MCF 10A (cell line): Measurements from ENCODE around the gene KRTAP10-8. TPM values are rescaled to one million over a fixed set of nuclear protein-coding genes. Genes with fewer than 3 reads are reported as not detected.

Experiments used
- Bru-seq: library from RNA; stranded (reverse); fragments of 400-500 nt; gene quantifications from one replicate; lab custom pipeline; 2021; lab: Mats Ljungman, UMichigan
- BruChase-seq, 2 experiments: library from RNA; stranded (reverse); fragments of 400-500 nt; gene quantifications; one replicate each; lab custom pipeline; 2021; lab: Mats Ljungman, UMichigan
- BruUV-seq: library from RNA; stranded (reverse); fragments of 400-500 nt; replicated peaks from 2 replicates; lab custom pipeline; 2021; lab: Mats Ljungman, UMichigan
- CTCF ChIA-PET: fragments of 300-600 bp; sonication (Branson Sonifier 250); formaldehyde crosslinking; extraction: SDS; loops from one replicate; lab custom pipeline; 2021; ENCODE audit warnings: antibody characterized with exemption, inconsistent platforms; lab: Yijun Ruan, JAX
- POLR2A ChIA-PET: fragments of 300-600, 350-650 bp; sonication (Branson Sonifier 250); formaldehyde crosslinking; extraction: SDS; loops from one replicate; lab custom pipeline; 2020; ENCODE audit warnings: antibody characterized with exemption, inconsistent platforms; lab: Yijun Ruan, JAX
- DNase-seq: peaks from one replicate; pipeline ENCODE4 v3.0.0-alpha.2; 2018; ENCODE audit not compliant: unreplicated experiment
- H3K27ac Mint-ChIP-seq: one replicate; pipeline ENCODE4 v1.8.0; 2022; ENCODE audit warnings: mild to moderate bottlenecking, low read depth, mixed read lengths; ENCODE audit not compliant: unreplicated experiment
- H3K27me3 Mint-ChIP-seq: one replicate; pipeline ENCODE4 v1.8.0; 2022; ENCODE audit warnings: mixed read lengths; ENCODE audit not compliant: insufficient read depth, unreplicated experiment
- H3K36me3 Mint-ChIP-seq: one replicate; pipeline ENCODE4 v1.8.0; 2022; ENCODE audit warnings: mild to moderate bottlenecking, moderate library complexity, mixed read lengths; ENCODE audit not compliant: insufficient read depth, unreplicated experiment
- H3K4me1 Mint-ChIP-seq: one replicate; pipeline ENCODE4 v1.8.0; 2022; ENCODE audit warnings: mixed read lengths; ENCODE audit not compliant: insufficient read depth, unreplicated experiment
- H3K4me3 Mint-ChIP-seq: one replicate; pipeline ENCODE4 v1.8.0; 2022; ENCODE audit warnings: mild to moderate bottlenecking, moderate library complexity, mixed read lengths; ENCODE audit not compliant: unreplicated experiment
- H3K9me3 Mint-ChIP-seq: one replicate; pipeline ENCODE4 v1.8.0; 2022; ENCODE audit warnings: mixed read lengths; ENCODE audit not compliant: unreplicated experiment
- CTCF ChIP-seq: fragments of 200-600 bp; IDR thresholded peaks from one replicate; pipeline ENCODE4 v1.8.0; 2022; ENCODE audit warnings: antibody characterized with exemption, mild to moderate bottlenecking; ENCODE audit not compliant: unreplicated experiment
- intact Hi-C: fragments of 100-400 bp; cut with micrococcal nuclease; formaldehyde crosslinking; loops from 2 replicates; pipeline ENCODE4 v1.14.1; 2022
- long read RNA-seq: library from polyadenylated mRNA; stranded (forward); transcript quantifications from one replicate; pipeline ENCODE4 v2.0.0, GENCODE V29; 2022
- total RNA-seq: library from RNA; stranded (reverse); gene quantifications from 2 replicates; pipeline ENCODE4 v1.2.3, GENCODE V29; 2022

The KRTAP10-8 gene, protein sequence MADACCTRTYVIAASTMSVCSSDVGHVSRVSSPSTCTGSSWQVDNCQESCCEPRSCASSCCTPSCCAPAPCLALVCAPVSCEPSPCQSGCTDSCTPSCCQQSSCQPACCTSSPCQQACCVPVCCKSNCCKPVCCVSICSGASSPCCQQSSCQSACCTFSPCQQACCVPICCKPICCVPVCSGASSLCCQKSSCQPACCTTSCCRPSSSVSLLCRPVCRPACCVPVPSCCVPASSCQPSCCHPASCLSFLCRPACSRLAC
- not detected in 2 replicates for total RNA-seq
- Bru-seq, nascent RNA: not detected
- BruChase-seq, experiment 1, labeled RNA remaining after a 6-hour chase: not detected
- not detected for BruChase-seq, experiment 2, labeled RNA remaining after a 2-hour chase
- long read RNA-seq: 0 reads

DNA sequence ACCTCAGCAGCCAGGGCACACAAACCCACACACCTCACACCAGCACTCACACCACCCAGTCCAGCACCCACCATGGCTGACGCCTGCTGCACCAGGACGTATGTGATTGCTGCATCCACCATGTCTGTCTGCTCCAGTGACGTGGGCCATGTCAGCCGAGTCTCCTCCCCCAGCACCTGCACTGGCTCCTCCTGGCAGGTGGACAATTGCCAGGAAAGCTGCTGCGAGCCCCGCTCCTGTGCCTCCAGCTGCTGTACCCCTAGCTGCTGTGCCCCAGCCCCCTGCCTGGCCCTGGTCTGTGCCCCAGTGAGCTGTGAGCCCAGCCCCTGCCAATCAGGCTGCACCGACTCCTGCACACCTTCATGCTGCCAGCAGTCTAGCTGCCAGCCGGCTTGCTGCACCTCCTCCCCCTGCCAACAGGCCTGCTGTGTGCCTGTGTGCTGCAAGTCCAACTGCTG is at the start of gene KRTAP10-8:
TSS of gene KRTAP10-8 (plus strand) at position 51 of the 458 bp plus-strand sequence. CDS start at position 73, 22 bp downstream.
- Mint-ChIP-seq H3K4me3 (no peak within 1 kb of the TSS), H3K9me3 (peaks cover 25% of the 10 kb centered on the region), H3K27ac (no peak within 1 kb of the TSS), H3K36me3 (no peaks in the 10 kb centered on the region), H3K4me1 (peaks cover 8% of the 10 kb centered on the region), H3K27me3 (peaks cover 69% of the 10 kb centered on the region)
- no peak for DNase-seq
- BruUV-seq: no TSS peak
- POLR2A ChIA-PET: no interaction called here
- intact Hi-C loops: no loop called here
- TF ChIP-seq CTCF: no peak
- CTCF ChIA-PET: no interaction called here

GRCh38 chr21:44564099-44564498 is 47.8 kb upstream of the KRTAP10-8 start:
- no peak for DNase-seq
- no TSS peak for BruUV-seq
- no peak for TF ChIP-seq CTCF
- H3K27ac Mint-ChIP-seq: no peak overlapping the region
- intact Hi-C loops: no loop called here
- peaks cover 7% of the 10 kb centered on the region for H3K9me3 Mint-ChIP-seq
- H3K36me3 Mint-ChIP-seq: no peaks in the 10 kb centered on the region
- POLR2A ChIA-PET: no interaction called here
- H3K4me1 Mint-ChIP-seq: no peaks in the 10 kb centered on the region
- H3K4me3 Mint-ChIP-seq: no peak overlapping the region
- H3K27me3 Mint-ChIP-seq: peaks cover 23% of the 10 kb centered on the region
- CTCF ChIA-PET: interaction anchor here (0.6 kb wide), 1 partner anchor 598 kb away, joined by 3 read pairs; no protein-coding TSS in a partner anchor

DNA sequence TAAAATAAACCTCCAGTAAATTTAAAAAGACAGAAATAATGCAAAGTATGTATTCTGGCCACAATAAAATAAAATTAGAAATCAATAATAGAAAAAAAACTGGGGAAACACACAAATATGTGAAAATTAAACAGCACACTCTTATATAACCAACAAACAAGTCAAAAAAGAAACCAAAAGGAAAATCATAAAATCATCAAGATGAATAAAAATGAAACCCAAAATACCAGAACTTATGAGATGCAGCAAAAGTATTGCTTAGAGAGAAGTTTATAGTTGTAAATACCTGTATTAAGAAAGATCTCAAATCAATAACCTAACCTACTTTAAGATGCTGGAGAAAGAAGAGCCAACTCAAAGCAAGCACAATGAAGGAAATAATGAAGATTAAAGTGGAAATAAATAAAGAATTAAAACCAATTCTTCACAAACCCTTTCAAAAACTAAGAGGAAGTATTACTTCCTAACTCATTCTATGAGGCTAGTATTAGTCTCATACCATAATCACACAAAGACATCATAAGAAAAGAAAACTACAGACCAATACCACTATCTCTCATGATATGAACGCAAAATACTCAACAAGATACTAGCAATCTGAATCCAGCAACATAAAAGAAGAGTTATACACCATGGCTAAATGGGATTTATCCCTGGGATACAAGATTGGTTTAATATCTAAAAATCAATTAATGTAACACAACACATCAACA is 46.8 kb upstream of the KRTAP10-8 start:
- intact Hi-C loops: no loop called here
- peaks cover 15% of the 10 kb centered on the region for H3K27me3 Mint-ChIP-seq
- no peak overlapping the region for H3K4me3 Mint-ChIP-seq
- DNase-seq: no peak
- no peaks in the 10 kb centered on the region for H3K4me1 Mint-ChIP-seq
- no peaks in the 10 kb centered on the region for H3K36me3 Mint-ChIP-seq
- no TSS peak for BruUV-seq
- CTCF ChIA-PET: interaction anchor here (0.6 kb wide), 1 partner anchor 42 kb away, joined by 3 read pairs; no protein-coding TSS in a partner anchor
- peaks cover 7% of the 10 kb centered on the region for H3K9me3 Mint-ChIP-seq
- no peak for TF ChIP-seq CTCF
- POLR2A ChIA-PET: no interaction called here
- H3K27ac Mint-ChIP-seq: no peak overlapping the region

DNA sequence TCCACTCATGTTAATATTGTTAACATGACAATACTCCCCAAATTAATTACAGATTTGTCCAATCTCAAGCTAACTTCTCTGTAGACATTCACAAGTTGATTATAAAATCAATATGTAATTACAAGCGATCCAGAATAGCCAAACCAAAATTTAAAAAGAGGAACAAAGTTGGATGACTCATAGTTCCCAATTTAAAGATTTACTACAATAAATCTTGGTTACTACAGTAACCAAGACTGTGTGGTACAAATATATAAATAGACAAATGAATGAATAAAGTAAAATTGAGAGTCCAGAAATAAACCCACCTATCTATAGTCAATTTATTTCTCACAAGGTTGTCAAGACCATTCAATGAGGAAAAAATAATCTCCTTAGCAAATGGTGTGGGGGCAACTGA is 45.5 kb upstream of the KRTAP10-8 start:
- H3K4me1 Mint-ChIP-seq: no peaks in the 10 kb centered on the region
- no peak overlapping the region for H3K27ac Mint-ChIP-seq
- no peaks in the 10 kb centered on the region for H3K36me3 Mint-ChIP-seq
- intact Hi-C loops: no loop called here
- BruUV-seq: no TSS peak
- H3K9me3 Mint-ChIP-seq: peaks cover 12% of the 10 kb centered on the region
- peaks cover 15% of the 10 kb centered on the region for H3K27me3 Mint-ChIP-seq
- POLR2A ChIA-PET: no interaction called here
- CTCF ChIA-PET: no interaction called here
- H3K4me3 Mint-ChIP-seq: no peak overlapping the region
- no peak for TF ChIP-seq CTCF
- DNase-seq: no peak
